GM19193 (cell line): ENCODE measurements around the gene MYL11.
A peak's percentile ranks its signal among the peaks of the same experiment; 100 is the strongest.

Experiments used
- POLR2A ChIP-seq: IDR thresholded peaks from 4 replicates; pipeline ENCODE4 v1.6.1; 2011; ENCODE audit not compliant: insufficient read depth, insufficient read length; ENCODE audit errors: extremely low read depth

The MYL11 gene, protein sequence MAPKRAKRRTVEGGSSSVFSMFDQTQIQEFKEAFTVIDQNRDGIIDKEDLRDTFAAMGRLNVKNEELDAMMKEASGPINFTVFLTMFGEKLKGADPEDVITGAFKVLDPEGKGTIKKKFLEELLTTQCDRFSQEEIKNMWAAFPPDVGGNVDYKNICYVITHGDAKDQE

DNA sequence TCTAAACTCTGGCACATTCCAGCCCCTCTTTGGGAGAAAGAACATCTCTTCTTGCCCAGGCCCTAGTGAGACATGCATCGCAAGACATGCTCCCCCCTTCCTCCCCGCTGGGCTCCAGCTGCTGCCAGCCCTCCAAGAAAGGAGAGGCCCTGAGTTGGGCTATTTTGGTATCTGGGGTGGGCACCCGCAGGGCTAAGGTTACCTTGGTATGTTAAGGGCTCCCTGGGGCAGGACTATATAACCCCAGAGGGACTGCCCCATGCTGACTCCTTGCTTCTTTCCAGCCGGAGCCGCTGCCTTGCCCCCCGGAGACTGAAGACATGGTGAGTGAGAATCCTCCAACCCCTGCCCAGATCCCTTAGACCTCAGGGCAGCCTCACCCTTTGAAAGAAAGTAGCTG lies at the start of gene MYL11:
TSS of gene MYL11 (plus strand) at position 265 of the 400 bp plus-strand sequence. CDS start at position 321, 56 bp downstream.
- TF ChIP-seq POLR2A = no peak

DNA sequence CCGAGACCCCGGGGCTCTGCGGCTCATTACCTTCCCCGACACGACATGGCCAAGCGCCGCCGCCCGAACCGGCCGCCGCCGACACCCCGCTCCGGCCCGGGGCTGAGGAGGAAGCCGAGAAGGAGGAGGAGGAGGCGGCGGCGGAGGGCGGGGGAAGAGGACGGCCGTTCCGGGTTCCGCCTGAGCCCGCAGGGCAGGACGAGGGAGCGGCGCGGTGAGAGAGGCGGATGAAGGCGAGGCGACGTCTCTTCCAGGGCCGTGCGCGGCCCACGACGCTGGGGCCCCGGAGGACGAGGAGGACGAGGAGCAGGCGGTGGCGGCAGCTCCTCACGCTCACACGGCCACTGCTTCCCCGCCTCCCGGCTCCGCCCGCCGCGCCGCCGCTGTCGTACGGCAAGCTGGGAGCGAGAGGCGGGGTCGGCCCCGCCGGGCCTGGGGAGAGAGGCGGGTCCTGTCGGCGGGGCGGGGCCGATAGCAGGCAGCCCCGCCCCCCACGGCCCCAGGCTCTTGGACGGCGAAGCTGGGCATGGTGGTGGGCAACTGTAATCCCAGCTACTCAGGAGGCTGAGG lies 39.5 kb upstream of the MYL11 start:
- TF ChIP-seq POLR2A = peak; percentile 73

DNA sequence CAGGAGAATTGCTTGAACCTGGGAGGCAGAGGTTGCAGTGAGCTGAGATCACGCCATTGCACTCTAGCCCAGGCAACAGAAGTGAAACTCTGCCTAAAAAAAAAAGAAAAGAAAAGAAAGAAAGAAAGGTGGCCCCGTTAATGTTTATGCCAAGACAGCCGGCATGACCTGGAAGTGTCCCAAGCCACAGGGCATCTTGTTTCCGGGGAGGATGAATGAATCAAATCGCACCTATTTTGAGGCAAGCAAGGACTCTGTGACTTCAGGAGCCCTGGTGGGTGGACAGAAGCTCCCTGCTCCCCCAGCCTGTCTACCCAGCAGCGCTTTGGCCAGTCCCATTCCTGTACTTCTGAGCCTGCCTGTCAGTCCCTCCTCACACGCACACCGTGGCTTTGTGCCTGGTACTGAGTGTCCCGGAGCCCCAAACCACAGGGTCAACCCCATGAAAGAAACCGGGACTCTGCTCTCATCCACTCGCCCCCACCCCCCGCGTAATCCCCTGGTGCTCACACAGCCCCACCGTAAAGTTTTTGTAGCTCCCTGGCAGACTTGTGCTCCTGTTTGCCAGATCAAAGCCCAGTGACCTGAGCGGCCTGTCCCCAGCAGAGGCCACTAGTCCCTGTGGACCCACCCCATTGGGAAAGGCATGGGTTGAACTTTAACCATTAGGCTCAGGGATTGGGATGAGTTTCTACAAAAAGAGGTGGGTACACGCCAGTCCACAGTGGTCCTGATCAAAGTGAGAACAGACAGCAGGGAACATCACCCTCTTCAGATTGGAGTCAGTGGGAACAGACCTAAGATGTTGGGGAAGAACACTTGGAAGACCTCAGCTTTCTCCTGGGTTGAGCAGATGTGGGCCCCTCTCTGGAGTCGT lies 38.8 kb upstream of the MYL11 start:
- TF ChIP-seq POLR2A = no peak

- no peak for TF ChIP-seq POLR2A
Measured at GRCh38 chr16:30340621-30341020, 34.0 kb upstream of the MYL11 start.

GRCh38 chr16:30342751-30343490 lies 31.7 kb upstream of the MYL11 start:
- no peak for TF ChIP-seq POLR2A

- TF ChIP-seq POLR2A = no peak
Measured at GRCh38 chr16:30346286-30346685, 28.3 kb upstream of the MYL11 start.

- TF ChIP-seq POLR2A = no peak
Measured at GRCh38 chr16:30348113-30348512, 26.5 kb upstream of the MYL11 start.

GRCh38 chr16:30348929-30349328 lies 25.7 kb upstream of the MYL11 start:
- no peak for TF ChIP-seq POLR2A

GRCh38 chr16:30349675-30350074 lies 24.9 kb upstream of the MYL11 start:
- no peak for TF ChIP-seq POLR2A

DNA sequence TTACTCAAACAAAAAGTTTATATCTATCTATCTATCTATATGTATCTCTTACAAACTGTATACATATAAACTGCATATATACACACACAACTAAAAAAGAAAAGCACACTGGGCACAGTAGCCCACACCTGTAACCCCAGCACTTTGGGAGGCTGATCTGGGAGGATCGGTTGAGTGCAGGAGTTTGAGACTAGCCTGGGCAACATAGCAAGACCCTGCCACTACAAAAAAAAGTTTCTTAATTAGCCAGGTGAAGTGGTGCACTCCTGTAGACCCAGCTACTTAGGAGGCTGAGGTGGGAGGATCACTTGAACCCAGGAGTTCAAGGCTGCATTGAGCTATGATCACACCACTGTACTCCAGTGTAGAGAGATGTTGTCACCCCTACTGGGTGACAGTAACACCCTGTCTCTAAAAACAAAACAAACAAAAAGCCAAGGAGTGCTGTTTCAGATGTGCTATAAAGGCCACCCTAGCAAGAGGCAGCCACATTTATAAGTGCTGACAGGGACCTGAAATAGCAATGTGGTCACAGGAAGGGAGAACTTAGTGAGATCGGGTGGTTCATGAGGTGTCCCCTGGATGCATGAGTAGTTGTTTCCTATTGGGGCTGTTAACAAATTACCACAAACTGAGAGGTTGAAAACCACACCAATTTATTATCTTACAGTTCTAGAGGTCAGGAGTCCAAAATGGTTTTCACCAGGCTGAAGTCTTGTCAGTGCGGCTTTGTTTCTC lies 24.3 kb upstream of the MYL11 start:
- no peak for TF ChIP-seq POLR2A

DNA sequence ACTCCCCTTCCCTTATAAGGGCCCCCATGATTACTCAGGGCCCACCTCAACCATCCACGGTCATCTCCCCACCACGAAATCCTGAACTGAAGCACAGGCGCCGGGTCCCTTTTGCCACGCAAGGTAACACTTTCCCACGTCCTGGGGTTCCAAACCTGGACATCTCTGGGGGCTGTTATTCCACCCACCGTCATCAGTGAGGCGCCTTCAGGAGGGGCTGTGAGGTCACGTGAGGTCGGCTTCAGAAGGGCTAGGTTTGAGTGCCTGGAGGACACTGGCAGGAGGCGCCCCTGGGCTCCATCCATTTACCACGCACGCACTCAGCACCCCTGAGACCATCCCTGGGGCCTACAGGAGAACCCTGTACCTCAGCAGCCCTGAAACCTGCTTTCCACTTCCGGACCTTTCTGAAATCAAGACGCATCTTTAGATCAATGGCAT lies 23.6 kb upstream of the MYL11 start:
- TF ChIP-seq POLR2A = no peak

GRCh38 chr16:30351586-30352419 lies 22.8 kb upstream of the MYL11 start:
- TF ChIP-seq POLR2A = no peak
